Measurements from ENCODE around the gene MIER2.
"Not testable (repeated sequence)": the region's sequence is repeated elsewhere in the genome, so short reads cannot be mapped to it uniquely, and the experiment has no call there.

MIER2 gene

DNA sequence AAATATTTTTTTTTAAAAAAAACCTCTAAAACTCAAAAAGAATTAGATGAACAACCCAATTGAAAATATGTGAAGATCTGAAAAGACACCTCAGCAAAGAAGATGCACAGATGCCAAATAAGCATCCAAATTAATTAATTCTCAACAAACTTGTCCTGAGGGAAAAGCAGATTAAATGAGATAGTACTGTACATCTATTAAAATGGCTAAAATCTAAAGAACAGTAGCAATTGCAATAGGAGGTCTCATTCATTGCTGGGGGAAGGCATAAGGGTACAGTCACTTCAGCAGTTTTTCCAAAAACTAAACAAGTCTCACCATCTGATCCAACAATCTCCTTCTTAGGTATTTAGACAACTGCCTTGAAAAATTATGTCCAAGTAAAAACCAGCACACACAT is 75.4 kb downstream of the MIER2 start:
- TF ChIP-seq, protein P1, sequence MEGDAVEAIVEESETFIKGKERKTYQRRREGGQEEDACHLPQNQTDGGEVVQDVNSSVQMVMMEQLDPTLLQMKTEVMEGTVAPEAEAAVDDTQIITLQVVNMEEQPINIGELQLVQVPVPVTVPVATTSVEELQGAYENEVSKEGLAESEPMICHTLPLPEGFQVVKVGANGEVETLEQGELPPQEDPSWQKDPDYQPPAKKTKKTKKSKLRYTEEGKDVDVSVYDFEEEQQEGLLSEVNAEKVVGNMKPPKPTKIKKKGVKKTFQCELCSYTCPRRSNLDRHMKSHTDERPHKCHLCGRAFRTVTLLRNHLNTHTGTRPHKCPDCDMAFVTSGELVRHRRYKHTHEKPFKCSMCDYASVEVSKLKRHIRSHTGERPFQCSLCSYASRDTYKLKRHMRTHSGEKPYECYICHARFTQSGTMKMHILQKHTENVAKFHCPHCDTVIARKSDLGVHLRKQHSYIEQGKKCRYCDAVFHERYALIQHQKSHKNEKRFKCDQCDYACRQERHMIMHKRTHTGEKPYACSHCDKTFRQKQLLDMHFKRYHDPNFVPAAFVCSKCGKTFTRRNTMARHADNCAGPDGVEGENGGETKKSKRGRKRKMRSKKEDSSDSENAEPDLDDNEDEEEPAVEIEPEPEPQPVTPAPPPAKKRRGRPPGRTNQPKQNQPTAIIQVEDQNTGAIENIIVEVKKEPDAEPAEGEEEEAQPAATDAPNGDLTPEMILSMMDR (conservative IDR thresholded peaks at IDR 0.05; ENCODE audit: control insufficient read depth, insufficient read depth, low read depth, low read length): no peak
- H3K4me3 ChIP-seq (ENCODE audit: control insufficient read depth, low read depth, low read length): no peak overlapping the region
- no peak for DNase-seq (ENCODE audit: low read depth)

DNA sequence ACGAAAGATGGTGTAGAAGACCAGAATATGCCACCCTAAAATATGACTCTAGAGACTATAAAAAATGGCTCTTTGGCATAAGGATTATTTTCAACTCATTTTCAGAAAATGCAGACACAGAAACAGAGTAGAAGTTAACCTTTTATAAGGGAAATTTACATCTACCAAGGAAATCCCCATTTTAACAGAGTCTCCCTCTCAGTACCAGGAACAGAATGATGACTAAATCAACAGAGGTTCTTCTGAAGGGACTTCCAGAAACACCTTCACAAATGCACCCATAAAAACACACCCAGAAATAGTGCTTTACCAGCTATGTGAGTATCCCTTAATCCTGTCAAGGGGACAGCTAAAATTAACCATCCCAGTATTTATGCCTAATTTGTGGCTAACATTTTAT is 82.5 kb downstream of the MIER2 start:
- DNase-seq (ENCODE audit: low read depth): no peak
- TF ChIP-seq, protein P1 (conservative IDR thresholded peaks at IDR 0.05; ENCODE audit: control insufficient read depth, insufficient read depth, low read depth, low read length): no peak
- H3K4me3 ChIP-seq (ENCODE audit: control insufficient read depth, low read depth, low read length): no peak overlapping the region

DNA sequence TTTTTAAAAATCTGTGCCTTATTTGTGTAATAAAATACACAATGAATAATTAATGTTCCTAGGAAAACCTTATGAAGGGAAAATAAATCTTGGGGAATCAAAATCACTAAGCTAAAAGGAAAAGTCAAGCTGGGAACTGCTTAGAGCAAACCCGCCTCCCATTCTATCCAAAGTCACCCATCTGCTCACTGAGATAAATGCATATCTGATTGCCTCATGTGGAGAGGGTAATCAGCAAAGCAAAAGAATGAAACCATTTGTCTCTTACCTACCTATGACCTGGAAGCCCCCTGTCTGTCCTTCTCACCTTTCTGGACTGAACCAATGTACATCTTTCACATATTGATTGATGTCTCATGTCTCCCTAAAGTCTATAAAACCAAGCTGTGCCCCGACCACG is 87.8 kb downstream of the MIER2 start:
- H3K4me3 ChIP-seq (ENCODE audit: control insufficient read depth, low read depth, low read length): not testable (repeated sequence)

More for the DNA sequence above, 87.8 kb downstream of the MIER2 start:
- not testable (repeated sequence) for DNase-seq (ENCODE audit: low read depth)

Measured in fibroblast of mammary gland (primary cell).